K562 (cell line): Measurements from ENCODE around the gene C16orf96.

Experiments
- CTCF ChIP-seq, 3 experiments: IDR thresholded peaks in 2 of 3; conservative IDR thresholded peaks in 1 of 3; 2 replicates each; pipeline ENCODE4 v1.5.1; 2011 to 2012; ENCODE audit warnings: low read length in 3 of 3, mild to moderate bottlenecking in 3 of 3, control low read depth in 2 of 3, improper control_type of control experiment in 1 of 3, inconsistent platforms in 1 of 3, low read depth in 1 of 3, mixed read lengths in 1 of 3, moderate library complexity in 1 of 3; ENCODE audit not compliant: insufficient read depth in 2 of 3
- HIVEP1 ChIP-seq: fragments of 250-450 bp; sonication (Bioruptor Pico); IDR thresholded peaks from 2 replicates; pipeline ENCODE4 v1.4.0; 2020; ENCODE audit warnings: mild to moderate bottlenecking
- ILF3 ChIP-seq: fragments of 450-650 bp; IDR thresholded peaks from 2 replicates; pipeline ENCODE4 v1.6.1; 2018; ENCODE audit warnings: antibody characterized with exemption, mild to moderate bottlenecking, moderate library complexity, borderline replicate concordance
- NONO ChIP-seq, 2 experiments: fragments of 200-400 bp in 1 of 2; fragments of 450-650 bp in 1 of 2; formaldehyde crosslinking in 1 of 2; IDR thresholded peaks; 2 replicates each; pipeline ENCODE4 v1.6.1; 2017; ENCODE audit warnings: low read depth in 2 of 2, mild to moderate bottlenecking in 2 of 2, moderate library complexity in 2 of 2, low read length in 1 of 2
- POU5F1 ChIP-seq: fragments of 150-350 bp; IDR thresholded peaks from 2 replicates; pipeline ENCODE4 v1.6.1; 2014; ENCODE audit warnings: borderline replicate concordance, low read length, low read depth, mild to moderate bottlenecking; ENCODE audit not compliant: partially characterized antibody
- RFX5 ChIP-seq: IDR thresholded peaks from 2 replicates; pipeline ENCODE4 v1.6.1; 2011; ENCODE audit warnings: low read depth, mild to moderate bottlenecking, improper control_type of control experiment, low read length
- ZBTB49 ChIP-seq: sonication (generic); formaldehyde crosslinking; IDR thresholded peaks from 2 replicates; pipeline ENCODE4 v1.8.0; 2022; ENCODE audit warnings: missing genetic modification reagents, mild to moderate bottlenecking, borderline replicate concordance
- ZNF3 ChIP-seq: fragments of 250-450 bp; sonication (Bioruptor Pico); IDR thresholded peaks from 2 replicates; pipeline ENCODE4 v1.5.0; 2021; ENCODE audit warnings: mild to moderate bottlenecking, moderate library complexity
- ZNF318 ChIP-seq, 2 experiments: fragments of 450-650 bp; IDR thresholded peaks; 2 replicates each; pipeline ENCODE4 v1.6.1; 2016; ENCODE audit warnings: mild to moderate bottlenecking in 2 of 2, borderline replicate concordance in 1 of 2, low read depth in 1 of 2, moderate library complexity in 1 of 2
- ZNF347 ChIP-seq: fragments of 450-650 bp; formaldehyde crosslinking; IDR thresholded peaks from 2 replicates; pipeline ENCODE4 v1.4.0; 2020; ENCODE audit warnings: low read depth, mild to moderate bottlenecking, moderate library complexity
- ZNF57 ChIP-seq: fragments of 450-650 bp; formaldehyde crosslinking; IDR thresholded peaks from 2 replicates; pipeline ENCODE4 v1.4.0; 2020; ENCODE audit warnings: mild to moderate bottlenecking, moderate library complexity

GRCh38 chr16:4631444-4631843 lies 75.3 kb downstream of the C16orf96 start:
- TF ChIP-seq NONO (IDR thresholded peaks at IDR 0.05; ENCODE audit: low read depth in 2 of 2, low read length in 1 of 2) = no peak
- TF ChIP-seq HIVEP1 (CRISPR knock-in tag) = no peak
- TF ChIP-seq ZNF3 (CRISPR knock-in tag) = no peak
- no peak for TF ChIP-seq ZNF347 (CRISPR knock-in tag)
- no peak for TF ChIP-seq CTCF (IDR thresholded peaks at IDR 0.05 in 2 of 3, conservative IDR thresholded peaks at IDR 0.05 in 1 of 3; ENCODE audit: insufficient read depth in 2 of 3, low read depth in 1 of 3, low read length in 3 of 3)
- TF ChIP-seq RFX5 = no peak
- no peak for TF ChIP-seq ZNF57 (CRISPR knock-in tag)
- TF ChIP-seq ZNF318 (IDR thresholded peaks at IDR 0.05; ENCODE audit: borderline replicate concordance in 1 of 2, low read depth in 1 of 2) = no peak
- no peak for TF ChIP-seq ILF3
- TF ChIP-seq POU5F1 = no peak
- TF ChIP-seq ZBTB49 (CRISPR knock-in tag) = no peak
